ENCODE results near the gene SCAP. TPM values are rescaled to one million over a fixed set of nuclear protein-coding genes. Genes with fewer than 3 reads are reported as not detected.

The SCAP gene
- total and polyA plus RNA-seq, 2 of the 13 experiments (the other 11 are each of a cell fraction or from before 2014, with no cell fraction given): 40.4 to 53.3 TPM

DNA sequence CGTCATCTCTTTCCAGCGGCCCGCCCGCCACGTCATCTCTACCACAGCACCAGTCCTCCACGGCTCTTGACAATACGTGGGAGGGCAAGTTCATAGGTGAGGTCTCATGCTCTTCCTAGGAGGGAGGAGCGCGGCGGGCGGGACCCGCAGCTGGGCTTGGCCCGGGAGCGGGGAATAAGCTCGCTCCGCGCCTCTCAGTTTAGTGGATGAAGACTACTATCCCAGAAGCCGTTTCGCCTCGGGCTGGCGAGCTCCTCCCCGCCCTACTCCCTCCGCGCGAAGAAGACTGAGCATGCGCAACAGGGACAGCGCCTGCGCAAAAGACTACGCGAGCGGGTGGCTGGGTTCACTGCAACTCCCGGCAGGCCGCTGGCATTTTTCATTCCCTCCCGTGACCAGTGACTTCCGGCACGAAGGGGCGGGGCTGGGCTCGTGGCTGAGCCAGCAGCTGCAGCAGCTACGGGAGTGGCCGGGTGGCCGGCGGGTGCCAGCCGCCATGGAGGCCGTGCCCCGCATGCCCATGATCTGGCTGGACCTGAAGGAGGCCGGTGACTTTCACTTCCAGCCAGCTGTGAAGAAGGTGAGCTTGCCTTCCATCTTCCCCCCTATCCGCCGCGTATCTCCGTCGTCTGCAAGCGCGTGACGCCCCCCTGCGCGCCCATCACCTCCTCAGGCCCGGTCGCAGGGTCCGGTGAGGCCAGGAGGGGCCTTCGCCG is 95.0 kb downstream of the SCAP start, which contains the start of gene PTPN23 (continued):
- TF ChIP-seq SNAPC4 (CRISPR knock-in tag; IDR thresholded peaks at IDR 0.05) (no peak), CREM (IDR thresholded peaks at IDR 0.05) (peak; percentile 81), CREM (CRISPR knock-in tag; IDR thresholded peaks at IDR 0.05) (no peak), ZSCAN30 (CRISPR knock-in tag; IDR thresholded peaks at IDR 0.05) (no peak), PATZ1 (CRISPR knock-in tag; IDR thresholded peaks at IDR 0.05) (no peak), HOXD1 (CRISPR knock-in tag; IDR thresholded peaks at IDR 0.05) (no peak; the same call in none of the 2 replicates), CBX1 (IDR thresholded peaks at IDR 0.05; ENCODE audit: low read depth) (no peak), NONO (IDR thresholded peaks at IDR 0.05) (no peak), NONO (CRISPR knock-in tag; conservative IDR thresholded peaks at IDR 0.05) (peak; percentile 70), FUBP1 (CRISPR knock-in tag; IDR thresholded peaks at IDR 0.05; ENCODE audit: borderline replicate concordance) (no peak), ZNF577 (CRISPR knock-in tag; IDR thresholded peaks at IDR 0.05; ENCODE audit: borderline replicate concordance, low read depth) (no peak), ETV5 (CRISPR knock-in tag; IDR thresholded peaks at IDR 0.05; ENCODE audit: borderline replicate concordance) (peak; percentile 97), ZNF441 (CRISPR knock-in tag; IDR thresholded peaks at IDR 0.05; ENCODE audit: borderline replicate concordance) (peak; percentile 17; the same call in 1 of the 2 replicates), ZNF878 (CRISPR knock-in tag; IDR thresholded peaks at IDR 0.05) (peak; percentile 90; the same call in 1 of the 2 replicates), BCL3 (CRISPR knock-in tag; IDR thresholded peaks at IDR 0.05) (no peak), ZNF7 (CRISPR knock-in tag; IDR thresholded peaks at IDR 0.05) (no peak), ZSCAN9 (CRISPR knock-in tag; IDR thresholded peaks at IDR 0.05; ENCODE audit: borderline replicate concordance) (0 out of 2 replicates have a peak, but pooled peaks have one; percentile 17)
- TF ChIP-seq, protein P1, sequence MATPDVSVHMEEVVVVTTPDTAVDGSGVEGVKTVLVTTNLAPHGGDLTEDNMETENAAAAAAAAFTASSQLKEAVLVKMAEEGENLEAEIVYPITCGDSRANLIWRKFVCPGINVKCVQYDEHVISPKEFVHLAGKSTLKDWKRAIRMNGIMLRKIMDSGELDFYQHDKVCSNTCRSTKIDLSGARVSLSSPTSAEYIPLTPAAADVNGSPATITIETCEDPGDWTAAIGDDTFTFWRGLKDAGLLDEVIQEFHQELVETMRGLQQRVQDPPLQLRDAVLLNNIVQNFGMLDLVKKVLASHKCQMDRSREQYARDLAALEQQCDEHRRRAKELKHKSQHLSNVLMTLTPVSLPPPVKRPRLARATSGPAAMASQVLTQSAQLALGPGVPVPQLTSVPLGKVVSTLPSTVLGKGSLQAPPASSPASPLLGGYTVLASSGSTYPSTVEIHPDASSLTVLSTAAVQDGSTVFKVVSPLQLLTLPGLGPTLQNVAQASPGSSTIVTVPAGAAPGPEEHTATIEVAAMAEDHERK (CRISPR knock-in tag; IDR thresholded peaks at IDR 0.05; ENCODE audit: low read depth): no peak

Data from HepG2 (cell line).